Measurements from ENCODE around the gene EN2.

- no peak for TF ChIP-seq CHD2 (IDR thresholded peaks at IDR 0.05; ENCODE audit: low read length, partially characterized antibody)
- TF ChIP-seq, protein P1, sequence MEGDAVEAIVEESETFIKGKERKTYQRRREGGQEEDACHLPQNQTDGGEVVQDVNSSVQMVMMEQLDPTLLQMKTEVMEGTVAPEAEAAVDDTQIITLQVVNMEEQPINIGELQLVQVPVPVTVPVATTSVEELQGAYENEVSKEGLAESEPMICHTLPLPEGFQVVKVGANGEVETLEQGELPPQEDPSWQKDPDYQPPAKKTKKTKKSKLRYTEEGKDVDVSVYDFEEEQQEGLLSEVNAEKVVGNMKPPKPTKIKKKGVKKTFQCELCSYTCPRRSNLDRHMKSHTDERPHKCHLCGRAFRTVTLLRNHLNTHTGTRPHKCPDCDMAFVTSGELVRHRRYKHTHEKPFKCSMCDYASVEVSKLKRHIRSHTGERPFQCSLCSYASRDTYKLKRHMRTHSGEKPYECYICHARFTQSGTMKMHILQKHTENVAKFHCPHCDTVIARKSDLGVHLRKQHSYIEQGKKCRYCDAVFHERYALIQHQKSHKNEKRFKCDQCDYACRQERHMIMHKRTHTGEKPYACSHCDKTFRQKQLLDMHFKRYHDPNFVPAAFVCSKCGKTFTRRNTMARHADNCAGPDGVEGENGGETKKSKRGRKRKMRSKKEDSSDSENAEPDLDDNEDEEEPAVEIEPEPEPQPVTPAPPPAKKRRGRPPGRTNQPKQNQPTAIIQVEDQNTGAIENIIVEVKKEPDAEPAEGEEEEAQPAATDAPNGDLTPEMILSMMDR (IDR thresholded peaks at IDR 0.05): no peak
- no peak for TF ChIP-seq MYC (IDR thresholded peaks at IDR 0.05; ENCODE audit: borderline replicate concordance, low read length)
- TF ChIP-seq POLR2A (IDR thresholded peaks at IDR 0.05; ENCODE audit: low read length): no peak
- TF ChIP-seq HOXA7 (CRISPR knock-in tag; IDR thresholded peaks at IDR 0.05): no peak
- TF ChIP-seq JUNB (IDR thresholded peaks at IDR 0.05): no peak
- TF ChIP-seq EP300 (IDR thresholded peaks at IDR 0.05): no peak
Observed at GRCh38 chr7:155426543-155427410, 31.2 kb upstream of the EN2 start.
